ENCODE results near the gene FLAD1.
"Not testable (repeated sequence)": the region's sequence is repeated elsewhere in the genome, so short reads cannot be mapped to it uniquely, and the experiment has no call there.

DNA sequence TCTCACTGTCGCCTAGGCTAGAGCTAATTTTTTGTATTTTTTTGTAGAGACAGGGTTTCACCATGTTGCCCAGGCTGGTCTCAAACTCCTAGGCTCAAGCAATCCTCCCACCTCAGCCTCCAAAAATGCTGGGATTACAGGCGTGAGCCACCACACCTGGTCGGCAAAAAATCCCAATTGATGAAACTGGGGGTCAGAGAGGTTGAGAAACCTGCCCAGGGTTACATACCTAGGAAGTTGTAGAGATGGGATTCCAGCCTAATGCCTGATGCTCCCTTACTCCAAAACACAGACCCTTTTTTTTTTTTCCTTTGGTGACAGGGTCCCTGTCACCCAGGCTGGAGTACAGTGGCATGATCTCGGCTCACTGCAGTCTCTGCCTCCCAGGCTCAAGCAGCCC lies 3.6 kb downstream of the FLAD1 start:
- TF ChIP-seq, protein P1, sequence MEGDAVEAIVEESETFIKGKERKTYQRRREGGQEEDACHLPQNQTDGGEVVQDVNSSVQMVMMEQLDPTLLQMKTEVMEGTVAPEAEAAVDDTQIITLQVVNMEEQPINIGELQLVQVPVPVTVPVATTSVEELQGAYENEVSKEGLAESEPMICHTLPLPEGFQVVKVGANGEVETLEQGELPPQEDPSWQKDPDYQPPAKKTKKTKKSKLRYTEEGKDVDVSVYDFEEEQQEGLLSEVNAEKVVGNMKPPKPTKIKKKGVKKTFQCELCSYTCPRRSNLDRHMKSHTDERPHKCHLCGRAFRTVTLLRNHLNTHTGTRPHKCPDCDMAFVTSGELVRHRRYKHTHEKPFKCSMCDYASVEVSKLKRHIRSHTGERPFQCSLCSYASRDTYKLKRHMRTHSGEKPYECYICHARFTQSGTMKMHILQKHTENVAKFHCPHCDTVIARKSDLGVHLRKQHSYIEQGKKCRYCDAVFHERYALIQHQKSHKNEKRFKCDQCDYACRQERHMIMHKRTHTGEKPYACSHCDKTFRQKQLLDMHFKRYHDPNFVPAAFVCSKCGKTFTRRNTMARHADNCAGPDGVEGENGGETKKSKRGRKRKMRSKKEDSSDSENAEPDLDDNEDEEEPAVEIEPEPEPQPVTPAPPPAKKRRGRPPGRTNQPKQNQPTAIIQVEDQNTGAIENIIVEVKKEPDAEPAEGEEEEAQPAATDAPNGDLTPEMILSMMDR (IDR thresholded peaks at IDR 0.05) = not testable (repeated sequence)
- not testable (repeated sequence) for TF ChIP-seq POLR2AphosphoS5 (IDR thresholded peaks at IDR 0.05; ENCODE audit: low read depth, low read length)
- TF ChIP-seq, protein P2, sequence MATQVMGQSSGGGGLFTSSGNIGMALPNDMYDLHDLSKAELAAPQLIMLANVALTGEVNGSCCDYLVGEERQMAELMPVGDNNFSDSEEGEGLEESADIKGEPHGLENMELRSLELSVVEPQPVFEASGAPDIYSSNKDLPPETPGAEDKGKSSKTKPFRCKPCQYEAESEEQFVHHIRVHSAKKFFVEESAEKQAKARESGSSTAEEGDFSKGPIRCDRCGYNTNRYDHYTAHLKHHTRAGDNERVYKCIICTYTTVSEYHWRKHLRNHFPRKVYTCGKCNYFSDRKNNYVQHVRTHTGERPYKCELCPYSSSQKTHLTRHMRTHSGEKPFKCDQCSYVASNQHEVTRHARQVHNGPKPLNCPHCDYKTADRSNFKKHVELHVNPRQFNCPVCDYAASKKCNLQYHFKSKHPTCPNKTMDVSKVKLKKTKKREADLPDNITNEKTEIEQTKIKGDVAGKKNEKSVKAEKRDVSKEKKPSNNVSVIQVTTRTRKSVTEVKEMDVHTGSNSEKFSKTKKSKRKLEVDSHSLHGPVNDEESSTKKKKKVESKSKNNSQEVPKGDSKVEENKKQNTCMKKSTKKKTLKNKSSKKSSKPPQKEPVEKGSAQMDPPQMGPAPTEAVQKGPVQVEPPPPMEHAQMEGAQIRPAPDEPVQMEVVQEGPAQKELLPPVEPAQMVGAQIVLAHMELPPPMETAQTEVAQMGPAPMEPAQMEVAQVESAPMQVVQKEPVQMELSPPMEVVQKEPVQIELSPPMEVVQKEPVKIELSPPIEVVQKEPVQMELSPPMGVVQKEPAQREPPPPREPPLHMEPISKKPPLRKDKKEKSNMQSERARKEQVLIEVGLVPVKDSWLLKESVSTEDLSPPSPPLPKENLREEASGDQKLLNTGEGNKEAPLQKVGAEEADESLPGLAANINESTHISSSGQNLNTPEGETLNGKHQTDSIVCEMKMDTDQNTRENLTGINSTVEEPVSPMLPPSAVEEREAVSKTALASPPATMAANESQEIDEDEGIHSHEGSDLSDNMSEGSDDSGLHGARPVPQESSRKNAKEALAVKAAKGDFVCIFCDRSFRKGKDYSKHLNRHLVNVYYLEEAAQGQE (IDR thresholded peaks at IDR 0.05; ENCODE audit: insufficient read depth in 1 of 2, low read depth in 2 of 2, low read length in 1 of 2) = not testable (repeated sequence)

Measured in Panc1 (cell line).